SU-DHL-6 (cell line): Measurements from ENCODE around the gene RORB.

ENCODE experiments used
- CTCF ChIP-seq: fragments of 200-600 bp; sonication (generic); IDR thresholded peaks from one replicate; pipeline ENCODE4 v1.5.1; 2017; ENCODE audit warnings: antibody characterized with exemption, mild to moderate bottlenecking, low read length, moderate library complexity; ENCODE audit not compliant: insufficient read depth, poor library complexity, severe bottlenecking
- EZH2phosphoT487 ChIP-seq: fragments of 200-600 bp; sonication (generic), shearing (Covaris generic); conservative IDR thresholded peaks from 2 replicates; pipeline ENCODE4 v1.6.1; 2018; ENCODE audit warnings: mild to moderate bottlenecking, antibody characterized with exemption, low read length, moderate library complexity, mixed read lengths

- TF ChIP-seq CTCF (no peak), EZH2phosphoT487 (no peak)
Observed at GRCh38 chr9:74496406-74496805, 729 bp upstream of the RORB start.
